Central memory CD4-positive, alpha-beta T cell (primary cell): ENCODE measurements around the gene COL27A1.

Experiments used
- DNase-seq: peaks from one replicate; pipeline ENCODE4 v3.0.0; 2022

Gene COL27A1

GRCh38 chr9:114229295-114229694, 74.0 kb downstream of the COL27A1 start:
- no peak for DNase-seq

DNA sequence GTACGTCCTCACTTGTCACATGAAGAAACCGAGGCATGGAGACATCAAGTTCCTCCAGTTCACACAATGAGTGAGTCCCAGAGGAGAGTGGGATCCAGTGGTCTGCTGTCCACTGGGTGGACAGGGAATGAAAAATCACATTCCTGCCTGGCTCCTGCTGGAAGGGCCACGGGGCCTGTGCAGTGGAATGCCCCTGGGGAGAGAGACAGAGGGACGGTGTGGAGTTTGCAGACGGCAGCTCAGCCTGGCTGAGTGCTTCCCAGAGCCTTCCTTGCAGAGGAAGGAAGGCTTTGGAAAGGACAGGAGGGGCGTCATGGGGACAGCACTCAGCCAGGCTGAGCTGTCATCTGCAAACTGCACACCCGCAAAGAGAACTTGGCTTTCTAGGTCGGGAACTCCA, 74.7 kb downstream of the COL27A1 start:
- no peak for DNase-seq

DNA sequence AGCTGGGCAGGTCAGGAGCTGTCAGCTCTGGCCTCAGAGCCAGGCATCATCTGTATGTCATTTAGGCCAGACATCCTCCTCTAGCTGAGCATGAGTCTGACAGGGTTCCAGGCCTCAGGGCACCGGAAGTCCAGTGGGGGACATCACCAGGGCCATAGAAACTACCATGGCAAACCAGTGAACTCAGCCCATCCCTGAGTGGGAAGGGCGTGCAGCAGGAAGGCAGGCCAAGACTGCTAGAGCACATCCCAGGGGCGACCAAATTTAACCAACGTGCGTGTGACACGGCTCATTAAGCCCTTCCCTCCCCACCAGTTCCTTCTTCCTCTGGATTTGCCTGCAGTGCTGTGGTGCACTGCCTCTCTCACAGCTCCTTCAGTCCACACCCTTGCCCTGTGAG, 75.9 kb downstream of the COL27A1 start:
- no peak for DNase-seq

GRCh38 chr9:114231719-114232449, 76.5 kb downstream of the COL27A1 start:
- no peak for DNase-seq

DNA sequence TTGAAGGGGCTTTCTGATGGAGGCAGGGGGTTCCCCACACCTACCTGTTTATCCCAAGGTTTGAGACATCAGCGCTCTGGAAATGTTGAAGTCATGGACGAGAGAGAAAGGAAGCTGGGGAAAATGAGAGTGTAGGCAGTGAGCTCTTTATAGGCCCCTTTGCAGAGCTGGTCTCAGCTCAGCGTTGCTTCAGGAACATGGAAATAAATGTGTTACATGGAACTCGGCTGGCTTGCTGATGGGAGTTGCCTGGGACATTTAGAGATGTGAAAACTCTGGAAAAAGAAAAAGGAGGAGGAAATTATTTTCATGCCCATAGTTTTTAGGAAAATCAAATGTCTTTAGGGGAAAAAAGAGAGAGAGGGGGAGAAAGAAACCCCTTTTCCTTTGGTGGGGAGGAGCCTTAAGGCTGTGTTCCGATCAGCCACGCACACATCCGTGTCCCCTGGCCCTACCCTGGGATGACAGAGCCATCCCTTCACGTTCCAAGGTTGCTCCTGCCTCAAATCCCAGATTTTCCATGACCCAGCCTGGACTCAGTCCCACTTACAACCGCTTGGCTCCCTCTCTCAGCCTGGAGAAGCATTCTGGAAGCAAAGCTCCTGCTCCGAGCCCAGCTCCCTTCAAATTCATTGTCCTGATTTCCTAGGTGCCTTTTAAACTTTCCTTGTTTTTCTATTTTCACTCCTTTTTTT, 78.3 kb downstream of the COL27A1 start:
- DNase-seq = no peak

DNA sequence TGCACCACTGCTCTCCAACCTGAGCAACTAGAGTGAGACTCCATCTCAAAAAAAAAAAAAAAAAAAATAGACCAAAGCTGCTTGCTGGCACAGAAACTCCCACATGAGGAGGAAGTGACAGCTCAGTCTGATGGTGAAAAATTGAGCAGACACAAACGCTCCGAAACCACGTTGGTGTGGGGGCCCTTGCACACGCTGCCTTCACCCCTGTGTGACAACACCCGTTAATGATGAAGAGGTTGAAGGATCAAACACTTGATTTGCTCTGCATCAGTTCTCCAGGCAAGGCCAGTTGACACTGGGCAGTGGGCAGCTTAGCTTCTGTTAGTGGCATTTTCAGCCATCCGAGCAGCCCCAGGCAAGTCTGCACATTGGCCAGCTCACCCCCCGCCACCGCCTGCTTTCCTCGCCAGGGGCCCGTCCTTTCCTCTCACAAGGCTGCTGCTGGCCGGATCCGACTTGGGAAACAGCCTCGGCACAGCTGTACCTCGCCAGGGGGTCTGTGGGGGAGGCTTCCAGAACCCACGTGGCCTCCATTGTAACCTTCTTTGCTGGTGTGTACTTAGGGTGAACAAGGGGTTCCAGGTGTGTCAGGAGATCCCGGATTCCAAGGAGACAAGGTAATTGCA, 79.8 kb downstream of the COL27A1 start:
- no peak for DNase-seq

DNA sequence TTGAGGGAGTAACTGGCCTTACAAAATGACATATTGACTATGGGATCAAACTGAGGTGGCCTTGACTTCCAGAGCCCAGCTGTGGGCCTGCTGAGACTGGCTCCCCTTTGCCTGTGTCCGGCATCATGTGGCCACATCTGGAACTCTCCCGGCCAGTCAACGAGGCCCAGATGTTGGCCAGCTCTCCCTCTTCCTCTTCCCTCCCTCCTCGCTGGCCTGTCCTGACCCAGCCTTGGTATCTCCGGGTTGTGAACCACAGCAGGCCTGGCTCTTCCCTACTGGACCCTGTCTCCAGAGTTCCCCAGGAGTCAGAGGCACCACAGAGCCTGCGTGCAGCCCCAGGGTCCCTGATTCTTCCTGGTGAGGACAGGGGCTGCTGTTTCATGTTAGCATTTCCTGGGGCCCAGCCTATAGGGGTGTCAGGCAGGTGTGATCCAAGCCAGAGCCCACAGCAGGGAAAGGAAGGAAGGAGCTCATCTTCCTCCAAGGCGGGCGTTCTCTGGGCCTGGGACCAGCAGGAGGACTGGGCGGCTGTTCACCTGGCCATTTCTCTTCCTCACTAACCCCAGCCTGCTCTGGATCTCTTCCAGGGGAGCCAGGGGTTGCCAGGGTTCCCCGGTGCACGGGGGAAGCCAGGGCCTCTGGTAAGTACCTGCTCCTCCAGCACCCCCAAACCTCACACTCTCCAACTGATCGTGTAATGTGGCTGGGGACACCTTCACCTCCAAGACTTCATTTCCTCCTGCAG, 81.2 kb downstream of the COL27A1 start:
- no peak for DNase-seq

DNA sequence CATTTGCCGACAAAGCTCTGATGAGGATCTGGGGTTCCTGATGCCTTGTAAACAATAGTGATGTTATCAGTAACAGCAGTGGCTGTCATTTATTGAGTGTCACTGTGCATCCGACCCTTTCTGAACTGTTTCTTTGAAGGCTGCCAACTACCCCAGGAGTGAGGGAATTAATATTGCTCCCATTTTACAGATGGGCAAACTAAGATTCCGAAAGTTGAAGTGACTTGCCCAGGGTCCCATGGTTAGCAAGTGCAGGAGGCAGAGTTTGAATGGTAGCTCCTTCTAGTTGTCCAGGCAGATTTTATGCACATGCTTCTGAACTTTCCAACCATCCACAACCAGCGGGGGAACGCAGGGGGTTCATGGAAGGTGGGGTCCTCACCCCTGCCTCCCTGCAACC, 81.9 kb downstream of the COL27A1 start:
- no peak for DNase-seq

DNA sequence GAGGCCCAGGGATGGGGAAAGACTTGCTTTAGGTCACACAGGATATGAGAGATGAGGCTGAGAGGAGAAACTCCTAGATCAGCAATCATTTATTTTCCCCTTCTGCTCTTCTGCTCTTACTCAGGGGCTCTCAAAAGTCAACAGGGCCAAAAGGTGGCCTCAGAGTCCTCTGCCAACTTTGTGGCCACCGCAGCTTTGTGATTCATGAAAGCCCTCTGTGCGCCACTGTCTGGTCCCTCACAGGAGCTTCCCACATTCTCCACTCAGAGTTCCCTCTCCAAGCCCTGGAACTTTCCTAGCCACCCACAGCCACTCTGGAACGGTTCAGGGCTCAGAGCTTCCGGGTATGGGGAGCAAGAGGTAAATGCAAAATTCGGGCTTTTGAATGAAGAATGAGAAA, 82.4 kb downstream of the COL27A1 start:
- DNase-seq = no peak

DNA sequence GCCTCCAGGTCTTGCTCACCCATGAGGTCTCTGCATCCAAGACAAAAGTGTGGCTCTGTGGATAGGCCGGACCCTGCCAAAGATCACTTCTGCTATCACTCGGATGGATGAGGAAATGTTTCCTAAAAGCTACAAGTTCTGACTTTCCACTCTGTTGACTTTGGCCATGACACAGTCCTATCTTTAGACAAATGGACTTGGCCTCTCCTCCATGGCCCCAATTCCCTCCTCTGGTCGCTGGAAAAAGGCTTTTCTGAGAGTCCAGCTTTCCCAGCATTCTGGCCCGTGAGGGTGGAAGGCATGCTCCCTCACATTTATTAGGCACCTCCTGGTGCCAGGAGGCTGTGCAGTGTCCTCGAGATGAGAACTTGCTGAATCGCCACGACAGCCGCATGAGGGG, 83.1 kb downstream of the COL27A1 start:
- DNase-seq = no peak

DNA sequence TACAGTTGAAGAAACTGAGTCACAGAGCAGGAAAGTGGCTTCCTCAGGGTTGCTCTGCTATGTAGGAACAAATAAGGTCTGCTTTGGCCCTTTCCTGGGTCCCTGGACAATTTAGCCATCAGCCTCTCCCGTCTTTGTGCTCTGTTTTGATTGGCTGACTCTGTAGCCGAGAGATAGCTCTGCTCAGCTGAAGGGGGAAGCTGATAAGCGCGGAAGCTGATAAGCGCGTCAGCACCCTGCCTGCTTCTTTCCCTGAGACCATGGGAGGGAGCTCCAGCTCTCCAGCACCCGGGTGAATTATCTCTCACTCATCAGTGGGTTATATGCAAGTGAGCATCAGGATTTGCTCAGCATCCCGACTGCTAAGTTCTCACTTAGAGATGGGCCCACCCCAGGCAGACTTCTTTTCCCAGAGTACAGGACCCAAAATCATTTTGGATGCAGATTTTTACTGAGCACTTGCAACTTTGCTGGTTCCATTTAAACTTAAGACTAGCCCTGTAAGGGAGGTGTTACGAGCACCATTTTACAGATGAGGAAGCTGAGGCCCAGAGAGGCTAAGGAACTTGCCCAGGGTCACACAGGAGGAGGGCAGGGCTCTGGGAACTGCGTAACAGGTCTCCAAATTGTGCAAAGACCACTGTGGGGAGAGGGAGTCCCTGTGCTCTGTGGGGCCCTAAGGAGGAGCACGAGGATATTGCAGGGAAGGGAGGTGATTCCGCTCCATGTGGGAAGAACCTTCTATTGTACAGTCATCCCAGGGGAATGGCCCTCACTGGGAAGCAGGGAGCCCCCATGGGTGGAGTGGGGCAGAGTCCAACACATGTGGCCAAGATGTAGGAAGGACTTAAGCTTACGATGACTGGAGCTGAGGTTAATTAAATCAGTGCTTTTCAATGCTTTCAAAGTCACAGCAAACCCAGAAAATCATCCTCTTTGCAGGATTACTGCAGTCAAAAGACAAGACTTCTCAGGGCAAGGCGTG, 83.8 kb downstream of the COL27A1 start:
- no peak for DNase-seq

DNA sequence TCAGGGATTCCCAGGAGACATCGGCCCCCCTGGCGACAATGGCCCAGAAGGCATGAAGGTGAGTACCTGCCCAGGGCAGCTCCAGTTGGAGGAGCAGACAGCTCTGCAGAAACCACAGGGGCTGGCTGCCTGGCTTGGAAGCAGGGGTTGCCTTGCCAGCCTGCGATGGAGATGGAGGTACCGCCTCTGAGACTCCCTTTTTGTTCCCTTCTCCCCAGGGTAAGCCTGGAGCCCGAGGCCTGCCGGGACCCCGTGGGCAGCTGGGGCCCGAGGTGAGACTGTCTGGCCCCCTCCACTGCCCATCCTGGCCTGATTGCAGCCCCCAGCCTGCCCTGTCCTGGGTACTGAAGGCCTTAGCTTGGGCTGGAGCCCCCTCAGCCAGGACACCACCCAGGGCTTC, 84.9 kb downstream of the COL27A1 start:
- no peak for DNase-seq

DNA sequence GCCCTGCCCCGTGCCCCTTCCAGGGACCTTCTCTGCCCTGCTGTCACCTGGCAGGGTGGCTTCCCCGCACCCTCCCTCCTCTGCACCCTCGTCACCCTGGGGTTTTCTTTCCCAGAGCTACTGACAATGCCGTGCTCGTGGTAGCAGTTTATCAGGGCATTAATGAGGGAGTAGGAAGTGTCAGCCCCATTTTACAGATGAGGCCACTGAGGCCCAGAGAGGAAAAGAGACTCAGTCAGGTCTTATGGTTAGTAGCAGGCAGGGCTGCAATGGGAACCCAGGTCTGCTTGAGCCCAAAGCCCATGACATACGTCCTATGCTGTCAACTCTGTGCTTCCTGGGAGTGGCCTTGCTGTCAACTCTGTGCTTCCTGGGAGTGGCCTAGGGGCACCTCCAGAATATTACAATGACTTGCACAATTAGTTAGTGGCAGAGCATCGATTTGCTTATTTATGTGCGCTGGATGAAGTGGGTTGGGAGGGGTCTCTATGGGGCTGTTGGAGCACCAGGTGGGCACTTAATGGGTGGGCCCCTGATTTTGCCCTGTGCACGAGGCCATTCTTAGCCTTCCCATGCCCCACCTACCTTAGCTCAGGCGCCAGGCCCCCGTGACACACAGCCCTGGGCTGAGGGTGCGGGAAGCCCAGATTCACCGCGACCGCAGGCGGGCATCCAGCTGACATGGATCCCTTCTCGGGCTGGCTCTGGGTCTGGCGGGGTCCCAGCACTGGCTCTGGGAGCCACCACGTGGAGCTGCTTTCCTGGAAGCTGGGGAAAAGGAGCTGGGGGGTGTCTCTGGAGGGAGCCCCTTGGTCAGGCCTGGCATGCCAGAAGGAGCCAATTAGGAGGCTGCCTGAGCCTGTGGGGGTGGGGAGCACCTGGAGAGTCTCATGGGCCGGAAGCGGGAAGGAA, 85.6 kb downstream of the COL27A1 start:
- no peak for DNase-seq

- no peak for DNase-seq
Measured at GRCh38 chr9:114242837-114243236, 87.5 kb downstream of the COL27A1 start.

GRCh38 chr9:114243240-114243639, 87.9 kb downstream of the COL27A1 start:
- no peak for DNase-seq

DNA sequence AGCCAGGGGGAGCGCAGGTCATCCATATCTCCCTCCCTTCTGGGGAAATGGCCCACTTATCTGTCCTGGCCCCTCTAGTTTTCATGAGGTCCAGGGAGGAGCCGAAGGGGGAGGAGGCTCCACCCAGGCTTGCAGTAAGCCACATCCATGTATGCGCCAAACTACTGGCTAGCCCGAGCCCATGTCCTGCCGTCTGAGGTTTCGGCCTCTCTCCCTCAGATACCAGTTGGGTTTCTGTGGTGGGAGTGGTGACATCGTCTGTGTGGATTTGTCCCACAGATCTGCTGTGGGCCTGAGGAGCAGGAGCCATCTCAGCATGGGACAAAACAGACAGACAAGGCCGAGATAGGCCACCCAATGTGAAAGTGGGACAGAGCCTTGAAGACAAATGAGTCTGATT, 89.2 kb downstream of the COL27A1 start:
- no peak for DNase-seq

- DNase-seq = no peak
Measured at GRCh38 chr9:114246558-114246957, 91.2 kb downstream of the COL27A1 start.

DNA sequence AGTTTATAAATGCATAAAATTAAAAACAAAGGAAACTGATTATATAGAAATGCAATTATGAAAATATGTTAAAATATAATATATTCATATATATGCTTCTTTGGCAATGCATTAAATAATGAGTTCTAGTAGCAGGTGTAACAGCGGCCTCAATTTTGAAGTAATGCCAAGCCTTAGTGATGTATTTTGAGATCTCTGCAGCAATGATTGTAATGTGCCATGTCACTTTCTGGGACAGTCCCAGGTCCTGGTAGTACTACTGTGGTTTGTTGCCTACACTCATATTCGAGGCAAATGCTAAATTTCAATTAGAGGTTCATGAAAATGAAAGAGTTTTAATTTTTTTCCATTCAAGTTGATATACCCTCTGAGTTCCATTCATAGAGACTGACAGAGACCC, 91.7 kb downstream of the COL27A1 start:
- DNase-seq = no peak

DNA sequence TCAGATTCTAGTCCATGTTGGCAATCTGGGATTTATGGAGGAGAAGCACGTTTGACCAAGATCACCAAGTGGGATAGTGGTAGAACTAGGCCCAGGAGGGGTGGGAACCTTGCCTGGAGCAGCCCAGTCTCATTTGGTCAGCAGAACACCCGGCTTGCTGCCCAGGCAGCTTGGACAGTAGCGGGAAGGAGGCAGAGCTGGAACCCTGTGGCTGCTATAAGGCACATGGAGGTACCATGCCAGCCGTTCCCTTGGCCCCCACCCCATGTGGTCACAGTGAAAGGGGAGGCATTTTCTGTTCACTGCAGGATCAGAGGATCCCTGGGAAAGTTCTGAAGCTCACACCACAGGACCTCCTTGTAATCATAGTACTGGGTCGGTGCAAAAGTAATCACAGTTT, 92.2 kb downstream of the COL27A1 start:
- DNase-seq = no peak

GRCh38 chr9:114248299-114248707, 93.0 kb downstream of the COL27A1 start:
- no peak for DNase-seq
